HG03159 (cell line): ENCODE data around the gene DNAH8.

Experiments
- ATAC-seq: cut with Tn5 transposase; IDR thresholded peaks from one replicate; pipeline ENCODE4 v1.9.1; 2021; ENCODE audit warnings: mild to moderate bottlenecking, moderate library complexity; ENCODE audit not compliant: unreplicated experiment

DNAH8 gene

GRCh38 chr6:38957426-38957825 lies 242.3 kb downstream of the DNAH8 start:
- ATAC-seq: no peak

- no peak for ATAC-seq
Observed at GRCh38 chr6:38959138-38959537, 244.0 kb downstream of the DNAH8 start.

GRCh38 chr6:38968702-38969149 lies 253.6 kb downstream of the DNAH8 start:
- no peak for ATAC-seq

GRCh38 chr6:38973178-38974057 lies 258.3 kb downstream of the DNAH8 start:
- ATAC-seq: no peak

GRCh38 chr6:38974389-38975151 lies 259.5 kb downstream of the DNAH8 start:
- ATAC-seq: no peak

GRCh38 chr6:38975621-38976049 lies 260.5 kb downstream of the DNAH8 start:
- no peak for ATAC-seq

GRCh38 chr6:38976051-38976450 lies 260.9 kb downstream of the DNAH8 start:
- no peak for ATAC-seq

- no peak for ATAC-seq
Observed at GRCh38 chr6:38976801-38977500, 261.8 kb downstream of the DNAH8 start.

- no peak for ATAC-seq
Observed at GRCh38 chr6:38978139-38978704, 263.1 kb downstream of the DNAH8 start.

GRCh38 chr6:38982470-38982869 lies 267.4 kb downstream of the DNAH8 start:
- ATAC-seq: no peak

GRCh38 chr6:38984723-38985122 lies 269.6 kb downstream of the DNAH8 start:
- ATAC-seq: no peak

- no peak for ATAC-seq
Observed at GRCh38 chr6:38985839-38986238, 270.7 kb downstream of the DNAH8 start.

GRCh38 chr6:38987503-38987902 lies 272.4 kb downstream of the DNAH8 start:
- ATAC-seq: no peak

GRCh38 chr6:38988736-38989449 lies 273.8 kb downstream of the DNAH8 start:
- ATAC-seq: no peak

GRCh38 chr6:38990475-38990874 lies 275.4 kb downstream of the DNAH8 start:
- ATAC-seq: no peak

GRCh38 chr6:38996676-38997075 lies 281.6 kb downstream of the DNAH8 start:
- no peak for ATAC-seq

GRCh38 chr6:38997128-38997761 lies 282.1 kb downstream of the DNAH8 start:
- no peak for ATAC-seq

GRCh38 chr6:39003072-39003471 lies 288.0 kb downstream of the DNAH8 start:
- ATAC-seq: no peak

GRCh38 chr6:39003492-39003891 lies 288.4 kb downstream of the DNAH8 start:
- ATAC-seq: no peak

GRCh38 chr6:39004801-39005200 lies 289.7 kb downstream of the DNAH8 start:
- no peak for ATAC-seq
